HCT116 (cell line): ENCODE data around the gene PRRT2. TPM values are rescaled to one million over a fixed set of nuclear protein-coding genes. Genes with fewer than 3 reads are reported as not detected.

Experiments used
- ATAC-seq: fragments of 200-7000 bp; cut with Tn5 transposase; 2 replicates; pipeline ENCODE4 v1.9.1; 2020; ENCODE audit warnings: mild to moderate bottlenecking, moderate library complexity
- BruUV-seq: library from RNA; stranded (reverse); fragments of 400-500 nt; replicated peaks from 2 replicates; lab custom pipeline; 2021; lab: Mats Ljungman, UMichigan
- CTCF ChIA-PET: fragments of 300-600 bp; sonication (Branson Sonifier 250); formaldehyde crosslinking; loops from one replicate; lab custom pipeline; 2021; ENCODE audit warnings: antibody characterized with exemption; lab: Charles Lee
- POLR2A ChIA-PET: fragments of 300-600, 350-600 bp; sonication (Branson Sonifier 250); formaldehyde crosslinking; loops from one replicate; lab custom pipeline; 2021; ENCODE audit warnings: antibody characterized with exemption; lab: Charles Lee
- RAD21 ChIA-PET, 2 experiments: fragments of 300-600 bp; sonication (Branson Sonifier 250); formaldehyde crosslinking; loops; one replicate each; lab custom pipeline; 2023; ENCODE audit warnings: low total read pairs in 2 of 2; ENCODE audit not compliant: uncharacterized antibody in 2 of 2, unreplicated experiment in 2 of 2, low non-redundant PET in 1 of 2; lab: Charles Lee
- DNase-seq: peaks from one replicate; pipeline ENCODE4 v3.0.0-alpha.2; 2010; ENCODE audit warnings: low read depth, low spot score
- H2AFZ ChIP-seq: fragments of 200-600 bp; shearing (Covaris generic), sonication (generic); 2 replicates; pipeline ENCODE4 v1.6.1; 2017; ENCODE audit warnings: low read depth, mixed run types, mixed read lengths, antibody characterized with exemption, low read length; ENCODE audit not compliant: poor library complexity, severe bottlenecking
- H3K27ac ChIP-seq: 2 replicates; pipeline ENCODE4 v1.5.1; 2012; ENCODE audit warnings: low read depth, low read length
- H3K27me3 ChIP-seq: fragments of 200-600 bp; sonication (generic); 2 replicates; pipeline ENCODE4 v1.6.1; 2016; ENCODE audit warnings: mixed run types, low read length, mixed read lengths; ENCODE audit not compliant: insufficient read depth
- H3K36me3 ChIP-seq, 2 experiments: fragments of 200-500 bp in 1 of 2; fragments of 200-600 bp in 1 of 2; sonication (Bioruptor generic) in 1 of 2; sonication (generic) in 1 of 2; 2 replicates each; pipeline versions ENCODE4 v1.5.1 to v1.6.1; 2014 to 2016; ENCODE audit warnings: low read length in 2 of 2, inconsistent platforms in 1 of 2, mixed read lengths in 1 of 2, mixed run types in 1 of 2; ENCODE audit not compliant: insufficient read depth in 2 of 2, control insufficient read depth in 1 of 2
- H3K4me1 ChIP-seq, 2 experiments: fragments of 200-600 bp in 1 of 2; sonication (generic) in 1 of 2; 2 replicates each; pipeline versions ENCODE4 v1.5.1 to v1.6.1; 2012 to 2017; ENCODE audit warnings: low read length in 2 of 2, inconsistent platforms in 1 of 2, mild to moderate bottlenecking in 1 of 2, mixed read lengths in 1 of 2, mixed run types in 1 of 2, moderate library complexity in 1 of 2; ENCODE audit not compliant: insufficient read depth in 2 of 2, control insufficient read depth in 1 of 2
- H3K4me2 ChIP-seq: fragments of 200-600 bp; sonication (generic); 2 replicates; pipeline ENCODE4 v1.6.1; 2017; ENCODE audit warnings: mixed run types, low read length, mixed read lengths
- H3K4me3 ChIP-seq, 2 experiments: fragments of 200-600 bp in 1 of 2; sonication (generic) in 1 of 2; replicated peaks in 1 of 2; 2 replicates each; pipeline ENCODE4 v1.5.1; 2011 to 2016; ENCODE audit warnings: low read length in 2 of 2, control low read depth in 1 of 2, low read depth in 1 of 2, mild to moderate bottlenecking in 1 of 2, mixed read lengths in 1 of 2, mixed run types in 1 of 2
- H3K79me2 ChIP-seq: fragments of 200-600 bp; sonication (generic); 2 replicates; pipeline ENCODE4 v1.6.1; 2017; ENCODE audit warnings: mild to moderate bottlenecking, mixed run types, low read length, moderate library complexity, mixed read lengths; ENCODE audit not compliant: insufficient read depth
- H3K9ac ChIP-seq: fragments of 200-600 bp; sonication (generic); 2 replicates; pipeline ENCODE4 v1.6.1; 2016; ENCODE audit warnings: low read length, mixed read lengths
- H3K9me2 ChIP-seq: fragments of 200-600 bp; sonication (generic), shearing (Covaris generic); 2 replicates; pipeline ENCODE4 v1.6.1; 2017; ENCODE audit warnings: mixed run types, mild to moderate bottlenecking, moderate library complexity; ENCODE audit not compliant: insufficient read depth
- H3K9me3 ChIP-seq, 2 experiments: fragments of 200-500 bp in 1 of 2; fragments of 200-600 bp in 1 of 2; sonication (Bioruptor generic) in 1 of 2; sonication (generic) in 1 of 2; 2 replicates each; pipeline ENCODE4 v1.6.1; 2014 to 2017; ENCODE audit warnings: low read length in 2 of 2, mixed read lengths in 2 of 2, inconsistent platforms in 1 of 2, low read depth in 1 of 2, mild to moderate bottlenecking in 1 of 2, mixed run types in 1 of 2, moderate library complexity in 1 of 2; ENCODE audit not compliant: control insufficient read depth in 1 of 2, insufficient read depth in 1 of 2
- H4K20me1 ChIP-seq: fragments of 200-600 bp; sonication (generic), shearing (Covaris generic); 2 replicates; pipeline ENCODE4 v1.6.1; 2017; ENCODE audit warnings: mixed run types, mild to moderate bottlenecking, moderate library complexity; ENCODE audit not compliant: insufficient read depth
- CBX3 ChIP-seq: IDR thresholded peaks from 2 replicates; pipeline ENCODE4 v1.6.1; 2012; ENCODE audit warnings: low read depth
- CEBPB ChIP-seq: IDR thresholded peaks from 2 replicates; pipeline ENCODE4 v1.6.1; 2012; ENCODE audit warnings: low read depth
- EGR1 ChIP-seq: IDR thresholded peaks from 2 replicates; pipeline ENCODE4 v1.6.1; 2012; ENCODE audit warnings: low read depth
- ELF1 ChIP-seq: IDR thresholded peaks from 2 replicates; pipeline ENCODE4 v1.6.1; 2012; ENCODE audit warnings: low read depth, borderline replicate concordance
- EZH2phosphoT487 ChIP-seq: fragments of 200-600 bp; IDR thresholded peaks from 2 replicates; pipeline ENCODE4 v1.6.1; 2018; ENCODE audit warnings: antibody characterized with exemption, borderline replicate concordance
- FOSL1 ChIP-seq: IDR thresholded peaks from 2 replicates; pipeline ENCODE4 v1.6.1; 2012; ENCODE audit warnings: low read depth
- JUND ChIP-seq: IDR thresholded peaks from 2 replicates; pipeline ENCODE4 v1.6.1; 2012
- RAD21 ChIP-seq: IDR thresholded peaks from 2 replicates; pipeline ENCODE4 v1.6.1; 2012; ENCODE audit warnings: low read depth, mild to moderate bottlenecking
- REST ChIP-seq: IDR thresholded peaks from 2 replicates; pipeline ENCODE4 v1.6.1; 2012; ENCODE audit warnings: low read depth
- SIN3A ChIP-seq: IDR thresholded peaks from 2 replicates; pipeline ENCODE4 v1.6.1; 2012; ENCODE audit warnings: low read depth
- SP1 ChIP-seq: IDR thresholded peaks from 2 replicates; pipeline ENCODE4 v1.6.1; 2012; ENCODE audit warnings: low read depth
- TCF7L2 ChIP-seq: IDR thresholded peaks from 2 replicates; pipeline ENCODE4 v1.7.0; 2011; ENCODE audit warnings: borderline replicate concordance, inconsistent platforms; ENCODE audit not compliant: insufficient read depth, insufficient read length; ENCODE audit errors: extremely low read depth
- ZFX ChIP-seq: fragments of 450-650 bp; IDR thresholded peaks from 2 replicates; pipeline ENCODE4 v1.6.1; 2017
- ZNF274 ChIP-seq: fragments of 200-500 bp; sonication (Bioruptor generic); IDR thresholded peaks from 2 replicates; pipeline ENCODE4 v1.6.1; 2014; ENCODE audit warnings: mild to moderate bottlenecking, low read depth, low read length, inconsistent platforms
- intact Hi-C: fragments of 100-400 bp; cut with micrococcal nuclease; formaldehyde crosslinking; loops from 2 replicates; pipeline ENCODE4 v1.10.0; 2022
- total RNA-seq: library from RNA; stranded (reverse); gene quantifications from one replicate; pipeline ENCODE4 v1.2.1, GENCODE V29; 2021; ENCODE audit not compliant: unreplicated experiment
- TF ChIP-seq, protein P1 (sequence below): IDR thresholded peaks from 2 replicates; pipeline ENCODE4 v1.6.1; 2012
- TF ChIP-seq, protein P2 (sequence below): IDR thresholded peaks from 2 replicates; pipeline ENCODE4 v1.6.1; 2011; ENCODE audit warnings: mild to moderate bottlenecking, low read length, moderate library complexity; ENCODE audit not compliant: insufficient replicate concordance; ENCODE audit errors: extremely low read depth
- TF ChIP-seq, protein P3 (sequence below): IDR thresholded peaks from 2 replicates; pipeline ENCODE4 v1.6.1; 2012
- TF ChIP-seq, protein P4 (sequence below), 3 experiments: fragments of 200-600 bp in 1 of 3; sonication (generic) in 1 of 3; IDR thresholded peaks in 2 of 3; conservative IDR thresholded peaks in 1 of 3; 2 replicates each; pipeline ENCODE4 v1.5.1; 2012 to 2017; ENCODE audit warnings: low read depth in 2 of 3, low read length in 2 of 3, antibody characterized with exemption in 1 of 3, borderline replicate concordance in 1 of 3, control low read depth in 1 of 3, mild to moderate bottlenecking in 1 of 3, mixed read lengths in 1 of 3, mixed run types in 1 of 3, moderate library complexity in 1 of 3; ENCODE audit not compliant: insufficient read depth in 1 of 3

Gene PRRT2
- total RNA-seq, 1 experiment from 2014 or later = 4.0 TPM

GRCh38 chr16:29857133-29857760, 45.3 kb downstream of the PRRT2 start:
- H3K9me3 ChIP-seq = no peaks in the 10 kb centered on the region
- no peak for DNase-seq
- no peaks in the 10 kb centered on the region for H4K20me1 ChIP-seq
- CTCF ChIA-PET = interaction anchor here (1.2 to 2.3 kb wide), 2 partner anchors 8 to 9 kb away, joined by 5 to 12 read pairs; no protein-coding TSS in a partner anchor
- H3K9me2 ChIP-seq = no peaks in the 10 kb centered on the region
- peaks cover 0 to 5% of the 10 kb centered on the region in 2 experiments; a peak in 2 of 4 replicates for H3K4me1 ChIP-seq
- intact Hi-C loops = no loop called here
- H3K27me3 ChIP-seq = no peaks in the 10 kb centered on the region
- peaks cover 10 to 17% of the 10 kb centered on the region in 2 experiments for H3K36me3 ChIP-seq
- TF ChIP-seq EZH2phosphoT487 (no peak), SP1 (no peak), JUND (no peak), ELF1 (no peak), RAD21 (no peak), SIN3A (no peak), ZFX (no peak), CBX3 (no peak), CEBPB (no peak), FOSL1 (no peak), REST (no peak), EGR1 (no peak), TCF7L2 (no peak), ZNF274 (no peak)
- TF ChIP-seq, protein P1, sequence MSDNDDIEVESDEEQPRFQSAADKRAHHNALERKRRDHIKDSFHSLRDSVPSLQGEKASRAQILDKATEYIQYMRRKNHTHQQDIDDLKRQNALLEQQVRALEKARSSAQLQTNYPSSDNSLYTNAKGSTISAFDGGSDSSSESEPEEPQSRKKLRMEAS = no peak
- TF ChIP-seq, protein P2, sequence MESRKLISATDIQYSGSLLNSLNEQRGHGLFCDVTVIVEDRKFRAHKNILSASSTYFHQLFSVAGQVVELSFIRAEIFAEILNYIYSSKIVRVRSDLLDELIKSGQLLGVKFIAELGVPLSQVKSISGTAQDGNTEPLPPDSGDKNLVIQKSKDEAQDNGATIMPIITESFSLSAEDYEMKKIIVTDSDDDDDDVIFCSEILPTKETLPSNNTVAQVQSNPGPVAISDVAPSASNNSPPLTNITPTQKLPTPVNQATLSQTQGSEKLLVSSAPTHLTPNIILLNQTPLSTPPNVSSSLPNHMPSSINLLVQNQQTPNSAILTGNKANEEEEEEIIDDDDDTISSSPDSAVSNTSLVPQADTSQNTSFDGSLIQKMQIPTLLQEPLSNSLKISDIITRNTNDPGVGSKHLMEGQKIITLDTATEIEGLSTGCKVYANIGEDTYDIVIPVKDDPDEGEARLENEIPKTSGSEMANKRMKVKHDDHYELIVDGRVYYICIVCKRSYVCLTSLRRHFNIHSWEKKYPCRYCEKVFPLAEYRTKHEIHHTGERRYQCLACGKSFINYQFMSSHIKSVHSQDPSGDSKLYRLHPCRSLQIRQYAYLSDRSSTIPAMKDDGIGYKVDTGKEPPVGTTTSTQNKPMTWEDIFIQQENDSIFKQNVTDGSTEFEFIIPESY = no peak
- TF ChIP-seq, protein P3, sequence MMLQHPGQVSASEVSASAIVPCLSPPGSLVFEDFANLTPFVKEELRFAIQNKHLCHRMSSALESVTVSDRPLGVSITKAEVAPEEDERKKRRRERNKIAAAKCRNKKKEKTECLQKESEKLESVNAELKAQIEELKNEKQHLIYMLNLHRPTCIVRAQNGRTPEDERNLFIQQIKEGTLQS = no peak
- TF ChIP-seq, protein P4, sequence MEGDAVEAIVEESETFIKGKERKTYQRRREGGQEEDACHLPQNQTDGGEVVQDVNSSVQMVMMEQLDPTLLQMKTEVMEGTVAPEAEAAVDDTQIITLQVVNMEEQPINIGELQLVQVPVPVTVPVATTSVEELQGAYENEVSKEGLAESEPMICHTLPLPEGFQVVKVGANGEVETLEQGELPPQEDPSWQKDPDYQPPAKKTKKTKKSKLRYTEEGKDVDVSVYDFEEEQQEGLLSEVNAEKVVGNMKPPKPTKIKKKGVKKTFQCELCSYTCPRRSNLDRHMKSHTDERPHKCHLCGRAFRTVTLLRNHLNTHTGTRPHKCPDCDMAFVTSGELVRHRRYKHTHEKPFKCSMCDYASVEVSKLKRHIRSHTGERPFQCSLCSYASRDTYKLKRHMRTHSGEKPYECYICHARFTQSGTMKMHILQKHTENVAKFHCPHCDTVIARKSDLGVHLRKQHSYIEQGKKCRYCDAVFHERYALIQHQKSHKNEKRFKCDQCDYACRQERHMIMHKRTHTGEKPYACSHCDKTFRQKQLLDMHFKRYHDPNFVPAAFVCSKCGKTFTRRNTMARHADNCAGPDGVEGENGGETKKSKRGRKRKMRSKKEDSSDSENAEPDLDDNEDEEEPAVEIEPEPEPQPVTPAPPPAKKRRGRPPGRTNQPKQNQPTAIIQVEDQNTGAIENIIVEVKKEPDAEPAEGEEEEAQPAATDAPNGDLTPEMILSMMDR (IDR thresholded peaks at IDR 0.05 in 2 of 3, conservative IDR thresholded peaks at IDR 0.05 in 1 of 3; ENCODE audit: borderline replicate concordance in 1 of 3, insufficient read depth in 1 of 3, low read depth in 2 of 3, low read length in 2 of 3) = no peak
- H3K27ac ChIP-seq = no peak overlapping the region
- BruUV-seq = no TSS peak
- RAD21 ChIA-PET = no interaction called here
- POLR2A ChIA-PET = no interaction called here
- ATAC-seq = no peak
- H3K9ac ChIP-seq = no peak overlapping the region
- H3K4me3 ChIP-seq = no peak overlapping the region
- peaks cover 14% of the 10 kb centered on the region for H3K79me2 ChIP-seq
- no peak overlapping the region for H3K4me2 ChIP-seq
- no peak overlapping the region for H2AFZ ChIP-seq
